GM23338 (cell line): ENCODE data around the gene STT3B. TPM values are rescaled to one million over a fixed set of nuclear protein-coding genes. Genes with fewer than 3 reads are reported as not detected.

Source experiments
- ATAC-seq: fragments of 200-7000 bp; cut with Tn5 transposase; 3 replicates; pipeline ENCODE4 v1.9.1; 2020
- DNase-seq: peaks from one replicate; pipeline ENCODE4 v3.0.0-alpha.2; 2015; ENCODE audit warnings: low spot score
- H2AFZ ChIP-seq: fragments of 200-600 bp; sonication (generic); 2 replicates; pipeline ENCODE4 v1.8.0; 2016; ENCODE audit warnings: antibody characterized with exemption, mild to moderate bottlenecking, moderate library complexity
- H3F3A ChIP-seq: fragments of 200-600 bp; sonication (generic); replicated peaks from 2 replicates; pipeline ENCODE4 v1.8.0; 2017; ENCODE audit warnings: antibody characterized with exemption, mixed run types, low read depth
- H3K27ac ChIP-seq: fragments of 200-600 bp; sonication (generic); 2 replicates; pipeline ENCODE4 v1.6.1; 2016; ENCODE audit warnings: low read depth
- H3K27me3 ChIP-seq: fragments of 200-600 bp; sonication (generic); 2 replicates; pipeline ENCODE4 v1.8.0; 2016; ENCODE audit warnings: mild to moderate bottlenecking, mixed run types, moderate library complexity; ENCODE audit not compliant: insufficient read depth
- H3K36me3 ChIP-seq: fragments of 200-600 bp; sonication (generic); 2 replicates; pipeline ENCODE4 v1.8.0; 2016; ENCODE audit warnings: mild to moderate bottlenecking; ENCODE audit not compliant: insufficient read depth
- H3K4me1 ChIP-seq: fragments of 200-600 bp; sonication (generic); 2 replicates; pipeline ENCODE4 v1.8.0; 2016; ENCODE audit warnings: mild to moderate bottlenecking, moderate library complexity; ENCODE audit not compliant: insufficient read depth
- H3K4me2 ChIP-seq: fragments of 200-600 bp; sonication (generic); 2 replicates; pipeline ENCODE4 v1.7.1; 2017; ENCODE audit warnings: mixed run types
- H3K4me3 ChIP-seq: fragments of 200-600 bp; sonication (generic); 2 replicates; pipeline ENCODE4 v1.6.1; 2016; ENCODE audit warnings: mixed run types
- H3K79me2 ChIP-seq: fragments of 200-600 bp; sonication (generic); replicated peaks from 2 replicates; pipeline ENCODE4 v1.8.0; 2017; ENCODE audit warnings: mild to moderate bottlenecking; ENCODE audit not compliant: insufficient read depth
- H3K9me2 ChIP-seq: fragments of 200-600 bp; sonication (generic); 2 replicates; pipeline ENCODE4 v1.8.0; 2017; ENCODE audit not compliant: insufficient read depth
- H4K20me1 ChIP-seq: fragments of 200-600 bp; sonication (generic); replicated peaks from 2 replicates; pipeline ENCODE4 v1.8.0; 2017; ENCODE audit warnings: mild to moderate bottlenecking; ENCODE audit not compliant: insufficient read depth
- H3K27ac Mint-ChIP-seq: 2 replicates; pipeline ENCODE4 v1.8.0; 2020; ENCODE audit warnings: inconsistent platforms, mild to moderate bottlenecking, moderate library complexity, mixed read lengths
- H3K27me3 Mint-ChIP-seq: 3 replicates; pipeline ENCODE4 v1.8.0; 2022; ENCODE audit warnings: low read depth, mild to moderate bottlenecking, moderate library complexity, mixed read lengths, inconsistent platforms; ENCODE audit not compliant: insufficient read depth, poor library complexity
- H3K36me3 Mint-ChIP-seq: 3 replicates; pipeline ENCODE4 v1.8.0; 2021; ENCODE audit warnings: low read depth, mild to moderate bottlenecking, inconsistent platforms, moderate library complexity, mixed read lengths
- H3K4me1 Mint-ChIP-seq: 3 replicates; pipeline ENCODE4 v1.8.0; 2020; ENCODE audit warnings: mild to moderate bottlenecking, inconsistent platforms, mixed read lengths
- H3K4me3 Mint-ChIP-seq: 3 replicates; pipeline ENCODE4 v1.8.0; 2021; ENCODE audit warnings: moderate library complexity, mild to moderate bottlenecking, inconsistent platforms, mixed read lengths
- H3K9me3 Mint-ChIP-seq: 3 replicates; pipeline ENCODE4 v1.8.0; 2020; ENCODE audit warnings: moderate library complexity, mild to moderate bottlenecking, inconsistent platforms, mixed read lengths
- CREB1 ChIP-seq: fragments of 250-450 bp; sonication (Bioruptor Pico); IDR thresholded peaks from 2 replicates; pipeline ENCODE4 v1.5.0; 2020; ENCODE audit warnings: low read depth, mild to moderate bottlenecking, moderate library complexity
- CTCF ChIP-seq, 2 experiments: fragments of 200-600 bp in 1 of 2; sonication (generic) in 1 of 2; conservative IDR thresholded peaks; 2 replicates each; pipeline versions ENCODE4 v1.5.1 to v1.6.1; 2016 to 2017; ENCODE audit warnings: antibody characterized with exemption in 2 of 2, low read depth in 2 of 2, mild to moderate bottlenecking in 2 of 2, moderate library complexity in 1 of 2
- ETS1 ChIP-seq: IDR thresholded peaks from 2 replicates; pipeline ENCODE4 v1.6.1; 2016; ENCODE audit warnings: antibody characterized with exemption
- EZH2phosphoT487 ChIP-seq: fragments of 200-600 bp; sonication (generic); IDR thresholded peaks from one replicate; pipeline ENCODE4 v1.8.1; 2018; ENCODE audit warnings: antibody characterized with exemption; ENCODE audit not compliant: unreplicated experiment
- NANOG ChIP-seq: IDR thresholded peaks from 2 replicates; pipeline ENCODE4 v1.6.1; 2016; ENCODE audit warnings: antibody characterized with exemption, borderline replicate concordance
- REST ChIP-seq: IDR thresholded peaks from one replicate; pipeline ENCODE4 v1.6.1; 2018; ENCODE audit warnings: antibody characterized with exemption; ENCODE audit not compliant: unreplicated experiment
- STAT1 ChIP-seq: IDR thresholded peaks from one replicate; pipeline ENCODE4 v1.6.1; 2016; ENCODE audit warnings: antibody characterized with exemption; ENCODE audit not compliant: unreplicated experiment
- ZNF114 ChIP-seq: fragments of 250-450 bp; sonication (Bioruptor Pico); IDR thresholded peaks from 2 replicates; pipeline ENCODE4 v1.5.0; 2020; ENCODE audit warnings: mild to moderate bottlenecking, moderate library complexity
- ZNF462 ChIP-seq: fragments of 250-450 bp; sonication (Bioruptor Pico); IDR thresholded peaks from 2 replicates; pipeline ENCODE4 v1.5.0; 2020; ENCODE audit warnings: mild to moderate bottlenecking, moderate library complexity
- polyA plus RNA-seq: library from polyadenylated mRNA; unstranded; fragments of >200 nt; fragmentation: Nextera tagmentation; extraction: Ambion mirVana; gene quantifications from 2 replicates; pipeline ENCODE4 v1.2.1, GENCODE V29; 2016
- total RNA-seq: library from RNA; depleted of rRNA; stranded (reverse); fragments of >200 nt; shearing (Covaris generic); gene quantifications from 2 replicates; pipeline ENCODE4 v1.2.3, GENCODE V29; 2014

The STT3B gene
- total and polyA plus RNA-seq, 2 experiments from 2014 or later = 44.1 to 167 TPM

- TF ChIP-seq ETS1 (no peak), CREB1 (CRISPR knock-in tag) (no peak), STAT1 (no peak)
These were observed 18.2 kb upstream of the STT3B start (continued) for GRCh38 chr3:31514570-31514969.

- H3K4me3 Mint-ChIP-seq = no peak overlapping the region
- peak overlapping the region; percentile 40; the same call in 1 of the 2 replicates for H2AFZ ChIP-seq
- H3K4me3 ChIP-seq = no peak overlapping the region
- H3K9me2 ChIP-seq = peaks cover 7% of the 10 kb centered on the region; the same call in 1 of the 2 replicates
- H3K27ac Mint-ChIP-seq = no peak overlapping the region
- no peaks in the 10 kb centered on the region for H4K20me1 ChIP-seq
- no peaks in the 10 kb centered on the region for H3K36me3 Mint-ChIP-seq
- no peaks in the 10 kb centered on the region for H3K36me3 ChIP-seq
- no peaks in the 10 kb centered on the region for H3K4me1 Mint-ChIP-seq
- H3F3A ChIP-seq = no peaks in the 10 kb centered on the region
- DNase-seq (no peak), ATAC-seq (no peak)
- H3K79me2 ChIP-seq = no peaks in the 10 kb centered on the region
- no peak overlapping the region for H3K27ac ChIP-seq
- no peaks in the 10 kb centered on the region for H3K4me1 ChIP-seq
- no peaks in the 10 kb centered on the region for H3K27me3 ChIP-seq
- H3K4me2 ChIP-seq = no peak overlapping the region
- no peaks in the 10 kb centered on the region for H3K9me3 Mint-ChIP-seq
- peaks cover 2% of the 10 kb centered on the region for H3K27me3 Mint-ChIP-seq
- TF ChIP-seq STAT1 (no peak), ETS1 (no peak), REST (no peak), ZNF462 (CRISPR knock-in tag) (no peak), NANOG (no peak), CTCF (conservative IDR thresholded peaks at IDR 0.05; ENCODE audit: low read depth in 2 of 2) (no peak), EZH2phosphoT487 (no peak), ZNF114 (CRISPR knock-in tag) (no peak)
These were observed 17.0 kb upstream of the STT3B start for GRCh38 chr3:31515486-31516284.
